Sigmoid colon (tissue), 7 donors: ENCODE measurements around the gene KCTD17. TPM values are rescaled to one million over a fixed set of nuclear protein-coding genes. Genes with fewer than 3 reads are reported as not detected.

Experiments used
- DNase-seq: peaks from one replicate; pipeline ENCODE4 v3.0.0-alpha.2; 2019
- H3K27ac ChIP-seq, 4 donors: fragments of 200-600 bp; sonication (generic); one replicate each; pipeline ENCODE4 v1.5.1; 2016 to 2019; ENCODE audit warnings: mild to moderate bottlenecking in 1 of 4
- H3K27me3 ChIP-seq, 3 donors: fragments of 200-600 bp; sonication (generic); one replicate each; pipeline ENCODE4 v1.5.1; 2019; ENCODE audit warnings: mild to moderate bottlenecking in 1 of 3
- H3K36me3 ChIP-seq, 4 donors: fragments of 200-600 bp; sonication (generic); one replicate each; pipeline ENCODE4 v1.5.1; 2016 to 2019
- H3K4me1 ChIP-seq, 4 donors: fragments of 200-600 bp; sonication (generic); one replicate each; pipeline ENCODE4 v1.5.1; 2017 to 2019
- H3K4me3 ChIP-seq, 4 donors: fragments of 200-600 bp; sonication (generic); one replicate each; pipeline ENCODE4 v1.5.1; 2017 to 2019; ENCODE audit warnings: mild to moderate bottlenecking in 2 of 4, moderate library complexity in 1 of 4
- H3K9me3 ChIP-seq, 4 donors: fragments of 200-600 bp in 3 of 4; sonication (generic) in 3 of 4; one replicate each; pipeline versions ENCODE4 v1.5.1 to v1.6.1; 2013 to 2019
- EP300 ChIP-seq, 4 donors: sonication (generic); formaldehyde crosslinking; IDR thresholded peaks; one replicate each; pipeline ENCODE4 v1.6.1; 2017; ENCODE audit warnings: antibody characterized with exemption in 4 of 4
- POLR2A ChIP-seq, 2 donors: fragments of 450-650 bp; IDR thresholded peaks; one replicate each; pipeline ENCODE4 v1.6.1; 2016; ENCODE audit warnings: antibody characterized with exemption in 2 of 2, mild to moderate bottlenecking in 2 of 2, moderate library complexity in 2 of 2
- POLR2AphosphoS5 ChIP-seq, 4 donors: sonication (generic); formaldehyde crosslinking; IDR thresholded peaks; one replicate each; pipeline ENCODE4 v1.6.1; 2017; ENCODE audit warnings: antibody characterized with exemption in 4 of 4
- WGBS, 2 donors: extraction: QIAGEN DNeasy Blood & Tissue Kit; methylation state at CpG; one replicate each; pipeline ENCODE4 v1.1.7; 2013; 5-methylcytosine and 5-hydroxymethylcytosine counted together
- intact Hi-C: fragments of 100-400 bp; cut with DNase I; formaldehyde crosslinking; loops from one replicate; pipeline ENCODE4 v1.15.1; 2023
- polyA plus RNA-seq, 3 donors: library from polyadenylated mRNA; stranded (reverse); fragments of 200-250 nt; gene quantifications; one replicate each; pipeline ENCODE4 v1.2.3, GENCODE V29; 2013
- total RNA-seq, 4 donors: library from RNA; depleted of rRNA; stranded (reverse); fragments of >200 nt; gene quantifications; one replicate each; pipeline ENCODE4 v1.1.0, GENCODE V29; 2016
- TF ChIP-seq, protein P1 (sequence below), 4 experiments: fragments of 450-650 bp in 3 of 4; fragments of 200-600 bp in 1 of 4; IDR thresholded peaks; one replicate each; pipeline ENCODE4 v1.5.1; 2016 to 2019; ENCODE audit warnings: antibody characterized with exemption in 4 of 4, mild to moderate bottlenecking in 3 of 4, moderate library complexity in 2 of 4
- donor health status: healthy with polysubstance abuse.
- donor health status: Bipolar disorder and iron deficiency.
- donor health status: healthy.

The KCTD17 gene
- total and polyA plus RNA-seq, 7 donors = 17.8 to 55.5 (median 30.1) TPM

DNA sequence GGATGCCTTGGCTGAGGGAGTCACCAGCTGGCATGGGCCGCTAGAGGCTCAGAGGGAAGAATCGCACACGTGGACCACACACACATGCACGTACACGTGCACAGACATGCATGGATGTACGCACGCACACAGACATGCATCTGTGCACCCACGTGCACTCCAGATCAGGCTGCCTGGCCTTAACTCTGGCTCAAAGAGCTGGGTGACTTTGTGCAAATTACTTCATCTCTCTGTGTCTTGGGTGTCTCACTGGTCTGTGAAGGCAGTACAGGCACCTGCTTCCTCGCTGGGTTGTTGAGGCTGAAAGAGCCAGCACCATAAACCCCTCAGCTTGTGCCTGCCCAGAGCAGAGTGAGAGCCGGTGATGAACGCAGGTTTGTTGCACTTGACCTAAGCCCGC lies 29.3 kb downstream of the KCTD17 start:
- intact Hi-C loops = no loop called here
- Histone ChIP-seq H3K4me1 (no peaks in the 10 kb centered on the region), H3K27ac (no peak overlapping the region), H3K9me3 (no peaks in the 10 kb centered on the region), H3K27me3 (peaks cover 0 to 35% (median 0%) of the 10 kb centered on the region in 3 donors), H3K4me3 (no peak overlapping the region), H3K36me3 (no peaks in the 10 kb centered on the region)
- TF ChIP-seq POLR2AphosphoS5 (IDR thresholded peaks at IDR 0.05) (no peak), EP300 (IDR thresholded peaks at IDR 0.05) (no peak), POLR2A (IDR thresholded peaks at IDR 0.05) (no peak)
- TF ChIP-seq, protein P1, sequence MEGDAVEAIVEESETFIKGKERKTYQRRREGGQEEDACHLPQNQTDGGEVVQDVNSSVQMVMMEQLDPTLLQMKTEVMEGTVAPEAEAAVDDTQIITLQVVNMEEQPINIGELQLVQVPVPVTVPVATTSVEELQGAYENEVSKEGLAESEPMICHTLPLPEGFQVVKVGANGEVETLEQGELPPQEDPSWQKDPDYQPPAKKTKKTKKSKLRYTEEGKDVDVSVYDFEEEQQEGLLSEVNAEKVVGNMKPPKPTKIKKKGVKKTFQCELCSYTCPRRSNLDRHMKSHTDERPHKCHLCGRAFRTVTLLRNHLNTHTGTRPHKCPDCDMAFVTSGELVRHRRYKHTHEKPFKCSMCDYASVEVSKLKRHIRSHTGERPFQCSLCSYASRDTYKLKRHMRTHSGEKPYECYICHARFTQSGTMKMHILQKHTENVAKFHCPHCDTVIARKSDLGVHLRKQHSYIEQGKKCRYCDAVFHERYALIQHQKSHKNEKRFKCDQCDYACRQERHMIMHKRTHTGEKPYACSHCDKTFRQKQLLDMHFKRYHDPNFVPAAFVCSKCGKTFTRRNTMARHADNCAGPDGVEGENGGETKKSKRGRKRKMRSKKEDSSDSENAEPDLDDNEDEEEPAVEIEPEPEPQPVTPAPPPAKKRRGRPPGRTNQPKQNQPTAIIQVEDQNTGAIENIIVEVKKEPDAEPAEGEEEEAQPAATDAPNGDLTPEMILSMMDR (IDR thresholded peaks at IDR 0.05) = no peak
- 92 to 93% methylated on average over 12 of the region's 12 CpGs for WGBS, 2 donors
- DNase-seq = no peak

DNA sequence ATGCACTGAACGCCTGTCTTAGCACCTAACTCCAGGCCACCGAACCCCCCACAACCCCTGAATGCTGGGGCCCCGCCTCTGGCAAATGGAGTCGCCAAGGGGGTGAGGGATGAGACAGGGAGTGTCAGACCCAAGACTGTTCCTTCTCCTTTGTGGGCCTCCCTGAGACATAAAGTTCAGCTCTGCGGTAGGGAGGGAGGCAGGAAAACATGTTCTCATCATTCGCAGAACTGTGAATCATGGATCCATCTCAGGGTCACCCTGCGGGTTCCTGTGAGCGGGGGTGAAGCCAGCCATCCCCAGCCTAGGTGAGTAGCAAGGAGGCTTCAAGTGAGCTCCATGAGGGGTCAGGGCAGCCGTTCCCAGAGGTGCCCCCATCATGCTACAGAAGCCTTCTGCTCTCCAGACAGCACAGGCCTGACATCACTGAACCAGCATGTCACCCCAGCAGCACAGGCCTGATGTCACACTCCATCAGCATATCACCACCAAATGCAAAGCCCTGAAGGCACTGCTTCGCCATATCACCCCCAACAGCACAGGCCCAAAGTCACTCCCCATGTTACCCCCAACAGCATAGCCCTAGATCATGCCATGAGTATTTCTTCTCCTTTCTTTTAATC lies 30.8 kb downstream of the KCTD17 start:
- no peak for DNase-seq
- peaks cover 0 to 39% (median 0%) of the 10 kb centered on the region in 3 donors for H3K27me3 ChIP-seq
- H3K9me3 ChIP-seq = no peaks in the 10 kb centered on the region
- intact Hi-C loops = no loop called here
- H3K36me3 ChIP-seq = no peaks in the 10 kb centered on the region
- WGBS, 2 donors = 84 to 89% methylated on average over 10 of the region's 10 CpGs
- no peak overlapping the region for H3K4me3 ChIP-seq
- TF ChIP-seq POLR2A (IDR thresholded peaks at IDR 0.05) = no peak
- no peak for TF ChIP-seq EP300 (IDR thresholded peaks at IDR 0.05)
- TF ChIP-seq, protein P1 (IDR thresholded peaks at IDR 0.05) = no peak
- no peak for TF ChIP-seq POLR2AphosphoS5 (IDR thresholded peaks at IDR 0.05)
- no peaks in the 10 kb centered on the region for H3K4me1 ChIP-seq
- H3K27ac ChIP-seq = no peak overlapping the region

DNA sequence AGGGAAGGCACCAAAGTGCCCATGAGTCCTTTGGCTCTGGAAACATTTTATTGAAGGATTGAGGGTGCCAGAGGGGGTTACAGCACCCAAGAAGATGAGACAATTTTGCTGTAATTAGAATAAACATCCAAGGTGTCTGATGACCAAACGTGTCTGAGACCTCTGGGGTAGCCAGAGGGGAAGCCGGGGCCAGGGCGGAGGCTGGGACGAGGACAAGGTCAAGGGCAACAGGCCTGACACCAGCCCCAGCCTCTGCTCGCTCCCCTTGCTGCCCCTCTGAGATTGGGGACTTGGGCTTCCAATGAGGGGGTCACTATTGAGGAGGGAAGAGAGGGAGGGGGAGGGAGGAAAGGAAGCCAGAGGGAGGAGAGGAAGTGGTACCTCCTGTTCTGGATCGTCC lies 32.4 kb downstream of the KCTD17 start:
- intact Hi-C loops = no loop called here

DNA sequence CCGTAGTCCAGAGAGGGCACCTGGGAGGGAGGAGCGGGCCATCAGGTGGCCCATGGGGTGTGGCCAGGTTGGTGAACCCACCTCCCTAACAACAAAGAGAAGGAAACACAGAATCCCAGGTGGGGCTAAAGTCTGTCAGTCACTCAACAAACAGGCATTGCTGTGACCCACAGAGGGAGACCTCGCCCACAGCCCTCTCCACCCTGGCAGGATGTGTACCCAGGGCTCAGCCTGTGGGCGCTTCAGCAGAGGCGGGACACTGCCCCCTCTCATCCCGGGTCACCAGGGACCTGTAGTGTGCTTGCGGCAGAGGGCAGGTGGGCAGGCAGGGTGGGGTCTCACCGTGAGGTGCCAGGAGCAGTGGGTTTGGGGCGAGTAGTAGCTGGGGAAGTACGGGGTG lies 32.8 kb downstream of the KCTD17 start:
- intact Hi-C loops = no loop called here
- Histone ChIP-seq H3K36me3 (no peaks in the 10 kb centered on the region), H3K27me3 (peaks cover 0 to 39% (median 11%) of the 10 kb centered on the region in 3 donors), H3K9me3 (no peaks in the 10 kb centered on the region), H3K4me1 (no peaks in the 10 kb centered on the region), H3K4me3 (no peak overlapping the region), H3K27ac (no peak overlapping the region)
- DNase-seq = no peak
- no peak for TF ChIP-seq POLR2AphosphoS5 (IDR thresholded peaks at IDR 0.05)
- WGBS, 2 donors = 81 to 85% methylated on average over 10 of the region's 10 CpGs

More for the DNA sequence above, 32.4 kb downstream of the KCTD17 start:
- no peak overlapping the region for H3K27ac ChIP-seq
- TF ChIP-seq POLR2AphosphoS5 (IDR thresholded peaks at IDR 0.05) = no peak
- no peak for TF ChIP-seq POLR2A (IDR thresholded peaks at IDR 0.05)
- no peaks in the 10 kb centered on the region for H3K4me1 ChIP-seq
- H3K36me3 ChIP-seq = no peaks in the 10 kb centered on the region
- no peaks in the 10 kb centered on the region for H3K9me3 ChIP-seq
- H3K4me3 ChIP-seq = no peak overlapping the region
- H3K27me3 ChIP-seq = peaks cover 0 to 39% (median 6%) of the 10 kb centered on the region in 3 donors
- no peak for DNase-seq
- WGBS, 2 donors = 86 to 89% methylated on average over 6 of the region's 6 CpGs

DNA sequence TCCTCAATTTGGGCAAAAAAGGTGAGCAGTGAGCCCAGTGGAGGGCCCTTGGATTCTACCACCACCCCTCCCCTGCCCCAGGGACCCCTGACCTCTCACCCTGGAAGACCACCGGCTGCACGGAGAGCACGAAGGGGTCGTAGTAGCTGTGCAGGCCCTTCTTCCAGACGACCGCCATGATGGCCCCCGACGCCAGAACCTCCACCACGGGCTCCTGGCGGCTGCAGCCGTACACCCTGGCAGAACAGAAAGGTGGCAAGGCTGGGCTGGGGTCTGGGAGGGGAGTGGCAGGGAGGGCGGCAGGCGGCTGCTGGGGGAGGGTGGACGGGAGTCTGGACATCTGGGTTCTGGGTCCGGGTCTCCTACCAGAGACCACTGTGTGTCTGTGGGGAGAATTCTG lies 34.6 kb downstream of the KCTD17 start:
- intact Hi-C loops = no loop called here

More for the DNA sequence above, 34.6 kb downstream of the KCTD17 start:
- TF ChIP-seq POLR2A (IDR thresholded peaks at IDR 0.05) (no peak), EP300 (IDR thresholded peaks at IDR 0.05) (no peak), POLR2AphosphoS5 (IDR thresholded peaks at IDR 0.05) (no peak)
- TF ChIP-seq, protein P1 (IDR thresholded peaks at IDR 0.05) = no peak
- peaks cover 0 to 27% (median 19%) of the 10 kb centered on the region in 3 donors for H3K27me3 ChIP-seq
- no peaks in the 10 kb centered on the region for H3K9me3 ChIP-seq
- H3K4me3 ChIP-seq = no peak overlapping the region
- no peaks in the 10 kb centered on the region for H3K4me1 ChIP-seq
- WGBS, 2 donors = 78 to 83% methylated on average over 15 of the region's 15 CpGs
- H3K36me3 ChIP-seq = no peaks in the 10 kb centered on the region
- no peak overlapping the region for H3K27ac ChIP-seq
- DNase-seq = no peak
